MG63 (cell line): Measurements from ENCODE around the gene NOTCH1. TPM values are rescaled to one million over a fixed set of nuclear protein-coding genes. Genes with fewer than 3 reads are reported as not detected.

Experiments
- DNase-seq: peaks from one replicate; pipeline ENCODE4 v3.0.0-alpha.2; 2020
- H3K27me3 ChIP-seq: fragments of 250-450 bp; sonication (Bioruptor Pico); 2 replicates; pipeline ENCODE4 v1.5.1; 2020; ENCODE audit warnings: mild to moderate bottlenecking, moderate library complexity
- H3K36me3 ChIP-seq: fragments of 250-450 bp; sonication (Bioruptor Pico); 2 replicates; pipeline ENCODE4 v1.5.1; 2020; ENCODE audit warnings: mild to moderate bottlenecking, moderate library complexity
- H3K4me3 ChIP-seq: fragments of 250-450 bp; sonication (Bioruptor Pico); 2 replicates; pipeline ENCODE4 v1.5.1; 2020; ENCODE audit warnings: mild to moderate bottlenecking, moderate library complexity
- H3K9me3 ChIP-seq: fragments of 250-450 bp; sonication (Bioruptor Pico); 2 replicates; pipeline ENCODE4 v1.5.1; 2020; ENCODE audit warnings: mild to moderate bottlenecking, moderate library complexity
- total RNA-seq: library from RNA; depleted of rRNA; stranded (reverse); fragments of >200 nt; shearing (Covaris generic); gene quantifications from 2 replicates; pipeline ENCODE4 v1.2.3, GENCODE V29; 2014; ENCODE audit warnings: low replicate concordance

Gene NOTCH1
- total RNA-seq, 1 experiment from 2014 or later: 4.7 TPM

GRCh38 chr9:136482046-136482792 lies 63.6 kb downstream of the NOTCH1 start:
- Histone ChIP-seq H3K27me3 (no peaks in the 10 kb centered on the region), H3K4me3 (peak overlapping the region; percentile 92), H3K36me3 (peaks cover 15% of the 10 kb centered on the region), H3K9me3 (no peaks in the 10 kb centered on the region)
- no peak for DNase-seq

- no peak for DNase-seq
- H3K4me3 ChIP-seq: peak overlapping the region; percentile 92
- H3K27me3 ChIP-seq: no peaks in the 10 kb centered on the region
These were observed 64.3 kb downstream of the NOTCH1 start for GRCh38 chr9:136481558-136481957.

GRCh38 chr9:136476369-136477150 lies 69.3 kb downstream of the NOTCH1 start:
- DNase-seq: no peak
- Histone ChIP-seq H3K36me3 (peaks cover 67% of the 10 kb centered on the region), H3K27me3 (no peaks in the 10 kb centered on the region)

More at GRCh38 chr9:136481558-136481957, 64.3 kb downstream of the NOTCH1 start:
- no peaks in the 10 kb centered on the region for H3K9me3 ChIP-seq
- peaks cover 22% of the 10 kb centered on the region for H3K36me3 ChIP-seq

GRCh38 chr9:136474974-136475865 lies 70.6 kb downstream of the NOTCH1 start:
- Histone ChIP-seq H3K9me3 (no peaks in the 10 kb centered on the region), H3K36me3 (peaks cover 76% of the 10 kb centered on the region), H3K27me3 (no peaks in the 10 kb centered on the region), H3K4me3 (no peak overlapping the region)
- no peak for DNase-seq

More at GRCh38 chr9:136476369-136477150, 69.3 kb downstream of the NOTCH1 start:
- Histone ChIP-seq H3K4me3 (no peak overlapping the region), H3K9me3 (no peaks in the 10 kb centered on the region)

- H3K9me3 ChIP-seq: no peaks in the 10 kb centered on the region
- DNase-seq: no peak
- H3K4me3 ChIP-seq: no peak overlapping the region
- no peaks in the 10 kb centered on the region for H3K27me3 ChIP-seq
- peaks cover 84% of the 10 kb centered on the region for H3K36me3 ChIP-seq
These were observed 71.7 kb downstream of the NOTCH1 start for GRCh38 chr9:136474021-136474640.

GRCh38 chr9:136473354-136473721 lies 72.5 kb downstream of the NOTCH1 start:
- no peaks in the 10 kb centered on the region for H3K9me3 ChIP-seq
- peaks cover 82% of the 10 kb centered on the region for H3K36me3 ChIP-seq
- DNase-seq: no peak

GRCh38 chr9:136472640-136473353 lies 73.1 kb downstream of the NOTCH1 start:
- no peaks in the 10 kb centered on the region for H3K9me3 ChIP-seq
- H3K36me3 ChIP-seq: peaks cover 84% of the 10 kb centered on the region

More at GRCh38 chr9:136473354-136473721, 72.5 kb downstream of the NOTCH1 start:
- H3K4me3 ChIP-seq: no peak overlapping the region
- H3K27me3 ChIP-seq: no peaks in the 10 kb centered on the region

GRCh38 chr9:136471802-136472487 lies 73.9 kb downstream of the NOTCH1 start:
- peaks cover 82% of the 10 kb centered on the region for H3K36me3 ChIP-seq
- H3K4me3 ChIP-seq: no peak overlapping the region
- no peaks in the 10 kb centered on the region for H3K9me3 ChIP-seq
- no peaks in the 10 kb centered on the region for H3K27me3 ChIP-seq
- DNase-seq: no peak

More at GRCh38 chr9:136472640-136473353, 73.1 kb downstream of the NOTCH1 start:
- DNase-seq: no peak
- Histone ChIP-seq H3K27me3 (no peaks in the 10 kb centered on the region), H3K4me3 (no peak overlapping the region)

GRCh38 chr9:136470792-136471469 lies 74.9 kb downstream of the NOTCH1 start:
- Histone ChIP-seq H3K4me3 (no peak overlapping the region), H3K27me3 (no peaks in the 10 kb centered on the region), H3K9me3 (no peaks in the 10 kb centered on the region), H3K36me3 (peaks cover 82% of the 10 kb centered on the region)
- no peak for DNase-seq

GRCh38 chr9:136470356-136470755 lies 75.5 kb downstream of the NOTCH1 start:
- no peaks in the 10 kb centered on the region for H3K9me3 ChIP-seq
- peaks cover 82% of the 10 kb centered on the region for H3K36me3 ChIP-seq
- no peak overlapping the region for H3K4me3 ChIP-seq
- no peak for DNase-seq
- no peaks in the 10 kb centered on the region for H3K27me3 ChIP-seq

GRCh38 chr9:136467766-136468165 lies 78.1 kb downstream of the NOTCH1 start:
- Histone ChIP-seq H3K36me3 (peaks cover 82% of the 10 kb centered on the region), H3K4me3 (no peak overlapping the region), H3K9me3 (no peaks in the 10 kb centered on the region), H3K27me3 (no peaks in the 10 kb centered on the region)
- DNase-seq: no peak

- Histone ChIP-seq H3K9me3 (no peaks in the 10 kb centered on the region), H3K27me3 (no peaks in the 10 kb centered on the region), H3K4me3 (no peak overlapping the region), H3K36me3 (peaks cover 73% of the 10 kb centered on the region)
- DNase-seq: no peak
These were observed 79.7 kb downstream of the NOTCH1 start for GRCh38 chr9:136466155-136466541.

GRCh38 chr9:136465500-136466154 lies 80.2 kb downstream of the NOTCH1 start:
- DNase-seq: no peak
- no peak overlapping the region for H3K4me3 ChIP-seq
- no peaks in the 10 kb centered on the region for H3K9me3 ChIP-seq
- H3K36me3 ChIP-seq: peaks cover 74% of the 10 kb centered on the region
- H3K27me3 ChIP-seq: no peaks in the 10 kb centered on the region

- Histone ChIP-seq H3K36me3 (peaks cover 74% of the 10 kb centered on the region), H3K9me3 (no peaks in the 10 kb centered on the region), H3K27me3 (no peaks in the 10 kb centered on the region)
These were observed 81.6 kb downstream of the NOTCH1 start for GRCh38 chr9:136464241-136464640.

More at GRCh38 chr9:136464241-136464640, 81.6 kb downstream of the NOTCH1 start:
- no peak overlapping the region for H3K4me3 ChIP-seq
- DNase-seq: no peak
